Measurements from ENCODE around the gene PSMB3. TPM values are rescaled to one million over a fixed set of nuclear protein-coding genes. Genes with fewer than 3 reads are reported as not detected.

The PSMB3 gene
- total and polyA plus RNA-seq, 10 donors: 119 to 235 (median 172) TPM

GRCh38 chr17:38706505-38707216 is 45.9 kb upstream of the PSMB3 start:
- peak overlapping the region; percentile 71 to 92 (median 85) for H3K4me3 ChIP-seq
- H3K4me1 ChIP-seq: peaks cover 11 to 85% (median 50%) of the 10 kb centered on the region in 6 donors
- TF ChIP-seq CTCF (IDR thresholded peaks at IDR 0.05 in 8 of 11, conservative IDR thresholded peaks at IDR 0.05 in 3 of 11): no peak
- TF ChIP-seq POLR2A (IDR thresholded peaks at IDR 0.05): no peak
- TF ChIP-seq POLR2AphosphoS5 (IDR thresholded peaks at IDR 0.05): peak in 1 of 3 donors; percentile 29
- 8 to 18% (median 14%) methylated on average over 18 to 20 of the region's 20 CpGs for WGBS, 5 donors
- H3K27ac ChIP-seq: peak overlapping the region; percentile 70 to 99 (median 97)
- H3K27me3 ChIP-seq (replicated peaks in 1 of 7): peaks cover 0 to 8% (median 0%) of the 10 kb centered on the region in 7 donors
- DNase-seq: no peak
- intact Hi-C loops (cut with DNase I; ENCODE audit: low total_unique reads): no loop called here
- H3K9me3 ChIP-seq: no peaks in the 10 kb centered on the region
- H3K36me3 ChIP-seq: peaks cover 0 to 46% (median 35%) of the 10 kb centered on the region in 6 donors

GRCh38 chr17:38707678-38708351 is 44.7 kb upstream of the PSMB3 start:
- Histone ChIP-seq H3K4me1 (peaks cover 11 to 83% (median 45%) of the 10 kb centered on the region in 6 donors), H3K27ac (peak overlapping the region in 3 of 8 donors; percentile 98 to 99 (median 98)), H3K27me3 (replicated peaks in 1 of 7) (peaks cover 0 to 8% (median 0%) of the 10 kb centered on the region in 7 donors), H3K9me3 (no peaks in the 10 kb centered on the region), H3K4me3 (peak overlapping the region in 3 of 8 donors; percentile 71 to 86 (median 85)), H3K36me3 (peaks cover 5 to 58% (median 47%) of the 10 kb centered on the region in 6 donors)
- TF ChIP-seq POLR2A (IDR thresholded peaks at IDR 0.05) (no peak), POLR2AphosphoS5 (IDR thresholded peaks at IDR 0.05) (peak in 2 of 3 donors; percentile 21 to 53), CTCF (IDR thresholded peaks at IDR 0.05 in 8 of 11, conservative IDR thresholded peaks at IDR 0.05 in 3 of 11) (no peak)
- intact Hi-C loops (cut with DNase I; ENCODE audit: low total_unique reads): no loop called here
- WGBS, 5 donors: 80 to 90% (median 82%) methylated on average over 19 to 21 of the region's 21 CpGs
- no peak for DNase-seq

- WGBS, 5 donors: 88 to 94% (median 93%) methylated on average over 13 to 18 of the region's 18 CpGs
- intact Hi-C loops (cut with DNase I; ENCODE audit: low total_unique reads): no loop called here
- Histone ChIP-seq H3K27me3 (replicated peaks in 1 of 7) (peaks cover 0 to 8% (median 0%) of the 10 kb centered on the region in 7 donors), H3K9me3 (no peaks in the 10 kb centered on the region), H3K4me3 (no peak overlapping the region), H3K36me3 (peaks cover 5 to 72% (median 60%) of the 10 kb centered on the region in 6 donors), H3K4me1 (peaks cover 11 to 76% (median 32%) of the 10 kb centered on the region in 6 donors), H3K27ac (no peak overlapping the region)
- TF ChIP-seq CTCF (IDR thresholded peaks at IDR 0.05 in 8 of 11, conservative IDR thresholded peaks at IDR 0.05 in 3 of 11) (no peak), POLR2AphosphoS5 (IDR thresholded peaks at IDR 0.05) (peak in 2 of 3 donors; percentile 33 to 37)
- DNase-seq: no peak
These were observed 43.3 kb upstream of the PSMB3 start for GRCh38 chr17:38709104-38709820.

Measured in spleen (tissue), 11 donors.